Fibroblast of skin of abdomen (primary cell): Measurements from ENCODE around the gene MGMT.
A peak's percentile ranks its signal among the peaks of the same experiment; 100 is the strongest.

Source experiments
- DNase-seq: peaks from one replicate; pipeline ENCODE4 v3.0.0-alpha.2; 2013

MGMT gene

GRCh38 chr10:129544205-129545202 lies 77.5 kb downstream of the MGMT start:
- DNase-seq, result no peak

GRCh38 chr10:129545261-129545660 lies 78.2 kb downstream of the MGMT start:
- DNase-seq, result peak; percentile 6

GRCh38 chr10:129546106-129546505 lies 79.1 kb downstream of the MGMT start:
- DNase-seq, result no peak

GRCh38 chr10:129547608-129548007 lies 80.6 kb downstream of the MGMT start:
- no peak for DNase-seq

GRCh38 chr10:129548600-129548999 lies 81.6 kb downstream of the MGMT start:
- no peak for DNase-seq

GRCh38 chr10:129550076-129550475 lies 83.0 kb downstream of the MGMT start:
- DNase-seq, result no peak

- no peak for DNase-seq
Measured at GRCh38 chr10:129550658-129551057, 83.6 kb downstream of the MGMT start.

- DNase-seq, result no peak
Measured at GRCh38 chr10:129552119-129552518, 85.1 kb downstream of the MGMT start.

- no peak for DNase-seq
Measured at GRCh38 chr10:129553928-129554327, 86.9 kb downstream of the MGMT start.

GRCh38 chr10:129556316-129556715 lies 89.3 kb downstream of the MGMT start:
- DNase-seq, result no peak

- DNase-seq, result no peak
Measured at GRCh38 chr10:129560361-129560760, 93.3 kb downstream of the MGMT start.

GRCh38 chr10:129562487-129562886 lies 95.4 kb downstream of the MGMT start:
- no peak for DNase-seq

GRCh38 chr10:129564923-129565322 lies 97.9 kb downstream of the MGMT start:
- DNase-seq, result no peak

- DNase-seq, result no peak
Measured at GRCh38 chr10:129568583-129569344, 101.7 kb downstream of the MGMT start.

- no peak for DNase-seq
Measured at GRCh38 chr10:129570185-129570584, 103.1 kb downstream of the MGMT start.

GRCh38 chr10:129579228-129579627 lies 112.2 kb downstream of the MGMT start:
- DNase-seq, result no peak

GRCh38 chr10:129580010-129580409 lies 113.0 kb downstream of the MGMT start:
- DNase-seq, result no peak

- no peak for DNase-seq
Measured at GRCh38 chr10:129580901-129581300, 113.9 kb downstream of the MGMT start.

GRCh38 chr10:129581827-129582411 lies 114.9 kb downstream of the MGMT start:
- DNase-seq, result no peak

GRCh38 chr10:129583831-129584230 lies 116.8 kb downstream of the MGMT start:
- no peak for DNase-seq

- DNase-seq, result no peak
Measured at GRCh38 chr10:129586898-129587443, 119.9 kb downstream of the MGMT start.

- DNase-seq, result no peak
Measured at GRCh38 chr10:129589546-129589945, 122.5 kb downstream of the MGMT start.

GRCh38 chr10:129593953-129594352 lies 126.9 kb downstream of the MGMT start:
- no peak for DNase-seq
